H9 (cell line): ENCODE results near the gene VPREB1. TPM values are rescaled to one million over a fixed set of nuclear protein-coding genes. Genes with fewer than 3 reads are reported as not detected.
"Not testable (repeated sequence)": the region's sequence is repeated elsewhere in the genome, so short reads cannot be mapped to it uniquely, and the experiment has no call there.

ENCODE experiments used
- DNase-seq: peaks from one replicate; pipeline ENCODE4 v3.0.0-alpha.2; 2017
- H2AFZ ChIP-seq: one replicate; pipeline ENCODE4 v1.6.1; 2013; ENCODE audit warnings: mild to moderate bottlenecking, low read length, control low read depth, moderate library complexity
- H2AK5ac ChIP-seq: 2 replicates; pipeline ENCODE4 v1.6.1; 2013; ENCODE audit warnings: low read length, control low read depth, mixed read lengths; ENCODE audit not compliant: insufficient read length
- H2BK120ac ChIP-seq: one replicate; pipeline ENCODE4 v1.6.1; 2013; ENCODE audit warnings: low read depth, mild to moderate bottlenecking, low read length, control low read depth, inconsistent platforms; ENCODE audit not compliant: poor library complexity, severe bottlenecking
- H2BK12ac ChIP-seq: 2 replicates; pipeline ENCODE4 v1.6.1; 2013; ENCODE audit warnings: low read length, control low read depth, mixed read lengths, low read depth; ENCODE audit not compliant: insufficient read length
- H2BK15ac ChIP-seq: 2 replicates; pipeline ENCODE4 v1.6.1; 2013; ENCODE audit warnings: low read depth, low read length, control low read depth
- H2BK20ac ChIP-seq: one replicate; pipeline ENCODE4 v1.6.1; 2013; ENCODE audit warnings: low read depth, mild to moderate bottlenecking, low read length, control low read depth, inconsistent platforms; ENCODE audit not compliant: poor library complexity, severe bottlenecking
- H2BK5ac ChIP-seq: 2 replicates; pipeline ENCODE4 v1.6.1; 2013; ENCODE audit warnings: low read length, control low read depth, mixed read lengths; ENCODE audit not compliant: insufficient read length
- H3K14ac ChIP-seq: 2 replicates; pipeline ENCODE4 v1.6.1; 2013; ENCODE audit warnings: low read length, control low read depth; ENCODE audit not compliant: insufficient read depth
- H3K18ac ChIP-seq: 2 replicates; pipeline ENCODE4 v1.6.1; 2013; ENCODE audit warnings: low read depth, mild to moderate bottlenecking, mixed read lengths, low read length, control low read depth; ENCODE audit not compliant: insufficient read length
- H3K23ac ChIP-seq: 2 replicates; pipeline ENCODE4 v1.6.1; 2013; ENCODE audit warnings: low read length, control low read depth, mixed read lengths, low read depth; ENCODE audit not compliant: insufficient read length
- H3K23me2 ChIP-seq: 2 replicates; pipeline ENCODE4 v1.6.1; 2013; ENCODE audit warnings: low read depth, mild to moderate bottlenecking, mixed read lengths, low read length, control low read depth; ENCODE audit not compliant: insufficient read length, poor library complexity, severe bottlenecking
- H3K27ac ChIP-seq: 2 replicates; pipeline ENCODE4 v1.5.1; 2013; ENCODE audit warnings: low read length, control low read depth, mixed read lengths, low read depth; ENCODE audit not compliant: insufficient read length
- H3K27me3 ChIP-seq: 2 replicates; pipeline ENCODE4 v1.6.1; 2013; ENCODE audit warnings: low read length, control low read depth, inconsistent platforms; ENCODE audit not compliant: insufficient read depth
- H3K4ac ChIP-seq: 2 replicates; pipeline ENCODE4 v1.6.1; 2013; ENCODE audit warnings: low read depth, mild to moderate bottlenecking, control low read depth, inconsistent platforms, low read length, moderate library complexity
- H3K4me1 ChIP-seq: 2 replicates; pipeline ENCODE4 v1.6.1; 2013; ENCODE audit warnings: low read length, control low read depth, inconsistent platforms; ENCODE audit not compliant: insufficient read depth
- H3K4me2 ChIP-seq: 2 replicates; pipeline ENCODE4 v1.6.1; 2013; ENCODE audit warnings: low read length, control low read depth, mixed read lengths; ENCODE audit not compliant: insufficient read length, insufficient read depth
- H3K56ac ChIP-seq: 2 replicates; pipeline ENCODE4 v1.6.1; 2013; ENCODE audit warnings: low read depth, mild to moderate bottlenecking, mixed read lengths, low read length, control low read depth; ENCODE audit not compliant: insufficient read length
- H3K79me1 ChIP-seq: 2 replicates; pipeline ENCODE4 v1.6.1; 2013; ENCODE audit warnings: low read depth, mild to moderate bottlenecking, moderate library complexity, low read length, control low read depth, inconsistent platforms; ENCODE audit not compliant: insufficient read depth, poor library complexity, severe bottlenecking
- H3K79me2 ChIP-seq: 2 replicates; pipeline ENCODE4 v1.6.1; 2013; ENCODE audit warnings: low read length, control low read depth, inconsistent platforms; ENCODE audit not compliant: insufficient read depth
- H3K9ac ChIP-seq: 2 replicates; pipeline ENCODE4 v1.6.1; 2013; ENCODE audit warnings: low read length, control low read depth, mixed read lengths; ENCODE audit not compliant: insufficient read length; ENCODE audit errors: extremely low read depth
- H3K9me3 ChIP-seq: one replicate; pipeline ENCODE4 v1.6.1; 2013; ENCODE audit warnings: low read depth, low read length, inconsistent platforms; ENCODE audit not compliant: control insufficient read depth
- H3T11ph ChIP-seq: one replicate; pipeline ENCODE4 v1.6.1; 2013; ENCODE audit warnings: mild to moderate bottlenecking, low read length, control low read depth, inconsistent platforms
- H4K20me1 ChIP-seq: one replicate; pipeline ENCODE4 v1.6.1; 2013; ENCODE audit not compliant: control insufficient read depth, insufficient read length, insufficient read depth
- H4K5ac ChIP-seq: 2 replicates; pipeline ENCODE4 v1.6.1; 2013; ENCODE audit warnings: low read depth, mild to moderate bottlenecking, mixed read lengths, low read length, control low read depth; ENCODE audit not compliant: insufficient read length
- H4K8ac ChIP-seq: replicated peaks from 2 replicates; pipeline ENCODE4 v1.6.1; 2013; ENCODE audit warnings: low read length, control low read depth, mixed read lengths, low read depth; ENCODE audit not compliant: insufficient read length
- H4K91ac ChIP-seq: 2 replicates; pipeline ENCODE4 v1.6.1; 2013; ENCODE audit warnings: low read depth, mild to moderate bottlenecking, moderate library complexity, mixed read lengths, low read length, control low read depth; ENCODE audit not compliant: insufficient read length
- H3K27ac Mint-ChIP-seq, 3 experiments: 2 replicates in 2 of 3; 3 replicates in 1 of 3; pipeline ENCODE4 v1.8.0; 2020 to 2021; ENCODE audit warnings: mixed read lengths in 3 of 3, mild to moderate bottlenecking in 1 of 3, moderate library complexity in 1 of 3
- H3K27me3 Mint-ChIP-seq: 2 replicates; pipeline ENCODE4 v1.8.0; 2021; ENCODE audit warnings: low read depth, mild to moderate bottlenecking, moderate library complexity, mixed read lengths
- H3K36me3 Mint-ChIP-seq, 3 experiments: 2 replicates in 2 of 3; 3 replicates in 1 of 3; pipeline ENCODE4 v1.8.0; 2020 to 2021; ENCODE audit warnings: low read depth in 3 of 3, mixed read lengths in 3 of 3; ENCODE audit not compliant: insufficient read depth in 1 of 3
- H3K4me1 Mint-ChIP-seq, 2 experiments: 2 replicates each; pipeline ENCODE4 v1.8.0; 2020; ENCODE audit warnings: mixed read lengths in 2 of 2
- H3K4me3 Mint-ChIP-seq, 2 experiments: 2 replicates in 1 of 2; 3 replicates in 1 of 2; pipeline ENCODE4 v1.8.0; 2020 to 2021; ENCODE audit warnings: mild to moderate bottlenecking in 2 of 2, mixed read lengths in 2 of 2, moderate library complexity in 1 of 2
- H3K9me3 Mint-ChIP-seq, 2 experiments: 2 replicates in 1 of 2; 3 replicates in 1 of 2; pipeline ENCODE4 v1.8.0; 2020; ENCODE audit warnings: mild to moderate bottlenecking in 2 of 2, mixed read lengths in 2 of 2, moderate library complexity in 1 of 2
- WGBS: extraction: QIAGEN DNeasy Blood & Tissue Kit; methylation state at CpG from one replicate; pipeline ENCODE4 v1.1.7; 2013; ENCODE audit warnings: missing lambda C conversion rate, low lambda C conversion rate, mixed read lengths; ENCODE audit not compliant: insufficient read length; ENCODE audit errors: extremely low coverage; 5-methylcytosine and 5-hydroxymethylcytosine counted together
- total RNA-seq: library from RNA; stranded (reverse); gene quantifications from 2 replicates; pipeline ENCODE4 v1.2.1, GENCODE V29; 2021

Gene VPREB1
- total RNA-seq, 1 experiment from 2014 or later, result not detected

- H4K91ac ChIP-seq, H3T11ph ChIP-seq, H3K9me3 Mint-ChIP-seq, H4K5ac ChIP-seq, H2BK12ac ChIP-seq, H3K27ac ChIP-seq, H4K8ac ChIP-seq, H3K4me1 Mint-ChIP-seq, H2BK120ac ChIP-seq, H2BK5ac ChIP-seq, H3K27me3 ChIP-seq, H3K9ac ChIP-seq, H4K20me1 ChIP-seq, H3K79me2 ChIP-seq, H3K4me2 ChIP-seq, H2AK5ac ChIP-seq, H3K18ac ChIP-seq, H3K4me1 ChIP-seq, H3K4me3 Mint-ChIP-seq, H3K23ac ChIP-seq, H3K56ac ChIP-seq, H3K23me2 ChIP-seq, H3K14ac ChIP-seq, H3K79me1 ChIP-seq, H3K4ac ChIP-seq, H2BK20ac ChIP-seq, H3K36me3 Mint-ChIP-seq, H3K9me3 ChIP-seq, H3K27ac Mint-ChIP-seq, DNase-seq, H2BK15ac ChIP-seq, H2AFZ ChIP-seq: not testable (repeated sequence)
- no CpG with 5 or more reads among the region's 7 CpGs for WGBS
- H3K27me3 Mint-ChIP-seq, result peaks cover 75% of the 10 kb centered on the region
These were observed 25.6 kb downstream of the VPREB1 start for GRCh38 chr22:22270036-22270676.

- H3K27me3 ChIP-seq, H3K27ac ChIP-seq, DNase-seq, H3K23me2 ChIP-seq, H2BK5ac ChIP-seq, H3K27ac Mint-ChIP-seq, H3K4ac ChIP-seq, H4K8ac ChIP-seq, H3K9ac ChIP-seq, H2AFZ ChIP-seq, H3K18ac ChIP-seq, H2BK15ac ChIP-seq, H3K23ac ChIP-seq, H3K4me3 Mint-ChIP-seq, H4K20me1 ChIP-seq, H2BK120ac ChIP-seq, H3K4me1 Mint-ChIP-seq, H2BK20ac ChIP-seq, H3K36me3 Mint-ChIP-seq, H3K79me2 ChIP-seq, H2AK5ac ChIP-seq, H3K4me2 ChIP-seq, H4K91ac ChIP-seq, H4K5ac ChIP-seq, H3K9me3 Mint-ChIP-seq, H2BK12ac ChIP-seq, H3K79me1 ChIP-seq, H3K14ac ChIP-seq, H3K56ac ChIP-seq, H3K4me1 ChIP-seq, H3K9me3 ChIP-seq, H3T11ph ChIP-seq: not testable (repeated sequence)
- peaks cover 53% of the 10 kb centered on the region for H3K27me3 Mint-ChIP-seq
- no CpG with 5 or more reads among the region's 4 CpGs for WGBS
These were observed 32.8 kb downstream of the VPREB1 start for GRCh38 chr22:22277423-22277822.
